ENCODE data around the gene ALAS1. TPM values are rescaled to one million over a fixed set of nuclear protein-coding genes. Genes with fewer than 3 reads are reported as not detected.

The ALAS1 gene
- total RNA-seq, 3 donors from 2014 or later = 67.2 to 103 (median 94.6) TPM

GRCh38 chr3:52221141-52221562 lies 23.2 kb downstream of the ALAS1 start:
- Histone ChIP-seq H3K36me3 (ENCODE audit: low read depth) (no peaks in the 10 kb centered on the region), H3K4me3 (no peak overlapping the region), H3K9me3 (no peaks in the 10 kb centered on the region), H3K4me1 (ENCODE audit: low read depth) (peaks cover 28% of the 10 kb centered on the region)
- intact Hi-C loops (cut with DNase I, micrococcal nuclease) = loop anchor here in 1 of 2 donors (10.0 kb wide), 1 partner anchor 114 kb away; no protein-coding TSS in a partner anchor
- TF ChIP-seq CTCF (IDR thresholded peaks at IDR 0.05) = no peak
- ATAC-seq (no peak), DNase-seq (no peak)

DNA sequence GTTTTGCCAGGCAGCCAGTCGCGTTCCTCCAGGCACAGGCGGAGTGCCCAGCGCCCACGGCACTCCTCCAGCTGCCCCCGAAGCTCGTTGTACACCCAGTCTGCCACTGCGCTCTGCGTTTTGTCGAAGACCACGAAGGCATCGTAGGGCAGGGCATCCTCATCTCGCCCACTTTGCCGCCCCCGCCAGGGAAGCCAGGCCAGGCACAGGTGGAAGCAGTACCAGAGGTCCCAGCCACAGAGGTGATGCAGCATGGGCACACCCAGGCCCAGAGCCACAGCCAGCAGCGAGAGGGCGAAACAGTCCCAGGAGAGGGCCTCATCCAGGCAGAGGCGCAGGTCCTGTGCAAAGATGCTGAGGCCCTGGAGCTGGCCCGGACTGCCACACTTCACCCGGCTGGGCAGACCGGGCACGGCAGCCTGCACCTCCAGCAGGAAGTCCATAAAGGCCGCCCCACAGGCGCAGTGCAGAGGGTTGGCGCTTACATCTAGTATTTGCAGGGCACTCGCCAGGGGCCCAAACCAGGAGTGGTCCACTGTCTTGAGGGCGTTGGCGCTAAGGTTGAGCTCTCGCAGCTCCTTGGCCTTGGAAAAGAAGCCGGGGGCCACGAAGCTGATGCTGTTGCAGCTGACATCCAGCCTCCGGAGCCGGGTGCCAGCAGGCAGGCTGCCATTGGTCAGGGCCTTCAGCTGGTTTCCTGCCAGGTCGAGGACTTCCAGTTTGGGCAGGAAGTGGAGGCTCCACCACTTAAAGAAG lies 23.8 kb downstream of the ALAS1 start:
- ATAC-seq (no peak), DNase-seq (peak in 1 of 3 donors; percentile 63)
- H3K4me1 ChIP-seq (ENCODE audit: low read depth) = peaks cover 22% of the 10 kb centered on the region
- intact Hi-C loops (cut with DNase I, micrococcal nuclease) = loop anchor here in 1 of 2 donors (10.0 kb wide), 1 partner anchor 113 kb away; no protein-coding TSS in a partner anchor
- no peaks in the 10 kb centered on the region for H3K36me3 ChIP-seq (ENCODE audit: low read depth)
- no peak for TF ChIP-seq CTCF (IDR thresholded peaks at IDR 0.05)
- no peaks in the 10 kb centered on the region for H3K9me3 ChIP-seq
- H3K4me3 ChIP-seq = no peak overlapping the region

DNA sequence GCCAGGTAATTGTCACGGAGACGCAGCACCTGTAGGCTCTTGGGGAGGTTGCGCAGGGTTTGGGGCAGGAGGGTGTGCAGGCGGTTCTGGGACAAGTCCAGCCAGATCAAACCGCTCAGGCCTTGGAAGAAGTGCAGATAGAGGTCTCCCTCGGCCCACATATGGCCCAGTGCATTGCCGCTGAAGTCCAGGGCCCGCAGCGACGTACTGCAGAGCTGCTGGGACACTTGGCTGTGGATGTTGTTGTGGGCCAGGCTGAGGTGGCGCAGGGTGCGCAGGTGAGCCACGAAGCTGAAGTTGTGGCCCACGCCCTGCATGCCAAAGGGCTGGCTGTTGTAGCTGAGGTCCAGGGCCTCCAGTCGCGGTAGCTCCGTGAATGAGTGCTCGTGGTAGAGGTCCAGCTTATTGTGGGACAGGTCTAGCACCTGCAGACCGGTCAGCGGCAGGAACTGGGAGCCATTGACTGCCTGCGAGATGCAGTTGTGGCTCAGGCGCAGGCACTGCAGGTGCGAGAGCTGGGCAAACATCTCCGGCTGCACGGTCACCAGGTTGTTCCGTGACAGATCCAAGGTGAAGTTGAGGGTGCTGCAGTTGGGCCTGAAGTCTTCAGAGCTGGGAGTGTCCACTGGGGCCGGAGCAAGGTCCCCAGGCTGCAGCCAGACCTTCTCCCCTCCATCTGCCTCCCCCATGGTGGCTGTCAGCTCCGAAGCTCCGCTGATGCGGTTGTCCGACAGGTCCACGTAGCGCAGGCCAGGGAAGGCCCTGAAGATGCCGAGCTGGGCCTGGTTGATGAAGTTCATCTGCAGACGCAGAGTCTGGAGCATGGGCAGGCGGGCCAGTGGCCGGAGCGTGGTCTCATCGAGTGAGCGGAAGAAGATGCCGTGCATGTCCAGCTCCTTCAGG lies 24.6 kb downstream of the ALAS1 start:
- TF ChIP-seq CTCF (IDR thresholded peaks at IDR 0.05) = no peak
- intact Hi-C loops (cut with DNase I, micrococcal nuclease) = loop anchor here in 1 of 2 donors (10.0 kb wide), 1 partner anchor 112 kb away; no protein-coding TSS in a partner anchor
- no peak for ATAC-seq

DNA sequence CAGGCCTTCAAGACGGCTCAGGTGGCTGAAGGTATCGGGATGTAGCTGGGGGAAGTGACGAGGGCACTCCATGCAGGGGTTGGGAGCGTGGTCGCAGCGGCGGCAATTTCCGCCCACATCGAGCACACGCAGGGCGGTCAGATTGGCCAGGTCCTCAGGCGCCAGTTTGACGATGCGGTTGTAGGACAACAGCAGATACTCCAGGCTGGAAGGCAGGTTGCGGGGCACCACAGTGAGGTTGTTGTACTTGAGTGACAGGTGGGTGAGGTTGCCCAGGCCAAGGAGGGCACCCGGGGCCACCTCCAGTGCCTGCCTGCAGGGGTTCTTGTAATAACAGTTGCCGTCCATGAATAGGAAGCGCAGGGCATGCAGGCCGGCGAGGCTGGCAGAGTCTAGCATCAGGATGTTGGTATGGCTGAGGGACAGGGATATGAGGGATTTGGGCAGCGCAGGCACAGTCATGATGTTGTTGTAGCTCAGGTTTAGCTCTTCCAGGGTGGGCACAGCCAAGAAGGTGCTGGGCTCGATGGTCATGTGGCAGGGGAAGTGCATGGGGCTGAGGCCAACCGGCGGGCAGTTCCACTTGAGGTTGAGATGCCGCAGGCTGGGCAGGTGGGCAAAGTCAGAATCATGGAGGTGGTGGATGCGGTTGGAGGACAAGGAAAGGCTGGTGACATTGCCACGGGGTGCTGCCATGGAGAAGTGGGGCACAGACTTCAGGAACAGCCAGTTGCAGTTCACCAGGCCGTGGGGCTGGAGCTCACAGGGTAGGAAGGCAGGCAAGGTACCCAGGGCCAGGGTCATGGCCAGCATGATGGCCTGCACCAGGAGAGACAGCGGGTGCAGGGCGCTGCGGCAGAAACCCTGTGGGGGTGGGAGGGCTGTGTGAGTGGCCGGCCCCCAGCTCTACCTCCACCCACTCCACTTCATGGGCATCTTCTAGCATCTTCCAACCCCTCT lies 25.8 kb downstream of the ALAS1 start:
- ATAC-seq = no peak
- no peaks in the 10 kb centered on the region for H3K36me3 ChIP-seq (ENCODE audit: low read depth)
- no peak overlapping the region for H3K4me3 ChIP-seq
- TF ChIP-seq CTCF (IDR thresholded peaks at IDR 0.05) = no peak
- no peak for DNase-seq
- H3K9me3 ChIP-seq = no peaks in the 10 kb centered on the region
- intact Hi-C loops (cut with DNase I, micrococcal nuclease) = loop anchor here in 1 of 2 donors (10.0 kb wide), 1 partner anchor 111 kb away; no protein-coding TSS in a partner anchor
- H3K4me1 ChIP-seq (ENCODE audit: low read depth) = peaks cover 4% of the 10 kb centered on the region

More for the DNA sequence above, 24.6 kb downstream of the ALAS1 start:
- Histone ChIP-seq H3K9me3 (no peaks in the 10 kb centered on the region), H3K4me1 (ENCODE audit: low read depth) (peaks cover 13% of the 10 kb centered on the region), H3K4me3 (no peak overlapping the region), H3K36me3 (ENCODE audit: low read depth) (no peaks in the 10 kb centered on the region)
- DNase-seq = peak in 1 of 3 donors; percentile 53

Data from mucosa of descending colon (tissue), 3 donors.